B cell (primary cell): ENCODE data around the gene CTDSP2. TPM values are rescaled to one million over a fixed set of nuclear protein-coding genes. Genes with fewer than 3 reads are reported as not detected.

ENCODE experiments used
- ATAC-seq: fragments of 200-7000 bp; cut with Tn5 transposase; one replicate; pipeline ENCODE4 v1.10.0; 2021; ENCODE audit warnings: low read depth, mild to moderate bottlenecking, moderate number of reproducible peaks, moderate library complexity
- CTCF ChIA-PET: fragments of 350-600 bp; sonication (Branson Sonifier 250); formaldehyde crosslinking; loops from one replicate; lab custom pipeline; 2021; ENCODE audit warnings: antibody characterized with exemption, inconsistent platforms; lab: Charles Lee
- POLR2A ChIA-PET: fragments of 350-600 bp; sonication (Branson Sonifier 250); formaldehyde crosslinking; loops from one replicate; lab custom pipeline; 2021; ENCODE audit warnings: antibody characterized with exemption; lab: Charles Lee
- DNase-seq: peaks from one replicate; pipeline ENCODE4 v3.0.0; 2013
- H2AFZ ChIP-seq: 2 replicates; pipeline ENCODE4 v1.6.1; 2012; ENCODE audit warnings: mild to moderate bottlenecking, low read depth, low read length; ENCODE audit not compliant: insufficient read depth, poor library complexity, severe bottlenecking
- H3K27ac ChIP-seq, 2 donors: 1 replicate in 1 of 2; 2 replicates in 1 of 2; pipeline ENCODE4 v1.5.1; 2012 to 2013; ENCODE audit warnings: low read length in 2 of 2, mild to moderate bottlenecking in 2 of 2, moderate library complexity in 1 of 2
- H3K27me3 ChIP-seq, 4 experiments: fragments of 200-600 bp in 1 of 4; sonication (generic) in 1 of 4; replicated peaks in 1 of 4; 1 replicate in 2 of 4; 2 replicates in 2 of 4; pipeline versions ENCODE4 v1.6.1 to v1.7.0; 2013 to 2016; ENCODE audit warnings: low read length in 3 of 4, mild to moderate bottlenecking in 2 of 4, mixed read lengths in 1 of 4, moderate library complexity in 1 of 4; ENCODE audit not compliant: insufficient read depth in 4 of 4, control insufficient read depth in 3 of 4; ENCODE audit errors: control extremely low read depth in 1 of 4
- H3K36me3 ChIP-seq, 2 experiments: replicated peaks in 1 of 2; 1 replicate in 1 of 2; 2 replicates in 1 of 2; pipeline versions ENCODE4 v1.6.1 to v1.7.1; 2013; ENCODE audit warnings: low read length in 1 of 2; ENCODE audit not compliant: insufficient read depth in 2 of 2, control insufficient read depth in 1 of 2; ENCODE audit errors: control extremely low read depth in 1 of 2, extremely low read depth in 1 of 2
- H3K4me1 ChIP-seq, 2 donors: fragments of 200-600 bp in 1 of 2; sonication (generic) in 1 of 2; 1 replicate in 1 of 2; 2 replicates in 1 of 2; pipeline versions ENCODE4 v1.5.1 to v1.6.1; 2013 to 2017; ENCODE audit warnings: low read length in 2 of 2; ENCODE audit not compliant: control insufficient read depth in 2 of 2, insufficient read depth in 2 of 2
- H3K4me2 ChIP-seq: replicated peaks from 2 replicates; pipeline ENCODE3; 2012; ENCODE audit warnings: mild to moderate bottlenecking, low read depth, low read length; ENCODE audit not compliant: poor library complexity, severe bottlenecking
- H3K4me3 ChIP-seq, 5 experiments: fragments of 200-600 bp in 1 of 5; sonication (generic) in 1 of 5; 1 replicate in 3 of 5; 2 replicates in 2 of 5; pipeline versions ENCODE4 v1.5.1 to v1.7.0; 2011 to 2016; ENCODE audit warnings: low read length in 4 of 5, mild to moderate bottlenecking in 4 of 5, low read depth in 2 of 5, control low read depth in 1 of 5, moderate library complexity in 1 of 5; ENCODE audit not compliant: insufficient read depth in 1 of 5; ENCODE audit errors: control extremely low read depth in 1 of 5, extremely low read depth in 1 of 5
- H3K79me2 ChIP-seq: fragments of 200-600 bp; sonication (generic); one replicate; pipeline ENCODE4 v1.6.0; 2016; ENCODE audit warnings: low read length; ENCODE audit not compliant: control insufficient read depth, insufficient read depth
- H3K9ac ChIP-seq: fragments of 200-600 bp; sonication (generic); 2 replicates; pipeline ENCODE4 v1.6.1; 2017; ENCODE audit warnings: mild to moderate bottlenecking, low read length, moderate library complexity
- H3K9me3 ChIP-seq, 3 donors: one replicate each; pipeline versions ENCODE4 v1.6.1 to v1.7.1; 2013; ENCODE audit warnings: low read length in 2 of 3; ENCODE audit not compliant: control insufficient read depth in 2 of 3, insufficient read depth in 1 of 3; ENCODE audit errors: control extremely low read depth in 1 of 3
- H4K20me1 ChIP-seq: 2 replicates; pipeline ENCODE4 v1.6.0; 2012; ENCODE audit warnings: mild to moderate bottlenecking, low read length; ENCODE audit not compliant: insufficient read depth, control insufficient read depth, poor library complexity, severe bottlenecking
- H3K27ac Mint-ChIP-seq: one replicate; pipeline ENCODE4 v1.8.0; 2021; ENCODE audit warnings: mixed read lengths
- H3K27me3 Mint-ChIP-seq: one replicate; pipeline ENCODE4 v1.8.0; 2021; ENCODE audit warnings: mixed read lengths
- H3K4me1 Mint-ChIP-seq: one replicate; pipeline ENCODE4 v1.8.0; 2021; ENCODE audit warnings: mixed read lengths
- H3K4me3 Mint-ChIP-seq: one replicate; pipeline ENCODE4 v1.8.0; 2021; ENCODE audit warnings: mixed read lengths
- H3K9me3 Mint-ChIP-seq: one replicate; pipeline ENCODE4 v1.8.0; 2022; ENCODE audit warnings: mixed read lengths; ENCODE audit not compliant: insufficient read depth
- EZH2 ChIP-seq: IDR thresholded peaks from 2 replicates; pipeline ENCODE4 v1.6.1; 2012; ENCODE audit warnings: borderline replicate concordance, low read depth, mild to moderate bottlenecking, moderate library complexity, low read length; ENCODE audit not compliant: insufficient read depth, poor library complexity, severe bottlenecking
- WGBS: methylation state at CpG from one replicate; pipeline ENCODE4 v1.1.5; 2013; ENCODE audit warnings: missing lambda C conversion rate; ENCODE audit not compliant: insufficient coverage; 5-methylcytosine and 5-hydroxymethylcytosine counted together
- intact Hi-C: fragments of 100-400 bp; cut with micrococcal nuclease; formaldehyde crosslinking; loops from one replicate; pipeline ENCODE4 v1.10.0; 2022
- polyA plus RNA-seq: library from polyadenylated mRNA; depleted of rRNA; stranded (reverse); fragments of >200 nt; gene quantifications from 2 replicates; pipeline ENCODE4 v1.2.3, GENCODE V29; 2012
- total RNA-seq, 2 donors: library from RNA; stranded (reverse); fragments of 120-200 nt in 1 of 2; gene quantifications; 1 replicate in 1 of 2; 2 replicates in 1 of 2; pipeline versions ENCODE4 v1.2.3 to v1.2.4, GENCODE V29; 2013 to 2022
- TF ChIP-seq, protein P1 (sequence below): fragments of 200-600 bp; IDR thresholded peaks from one replicate; pipeline ENCODE4 v1.8.0; 2022; ENCODE audit warnings: antibody characterized with exemption, mild to moderate bottlenecking

CTDSP2 gene
- total and polyA plus RNA-seq, 2 donors (not counting 1 experiment from before 2014, with no cell fraction given): 99.1 to 209 TPM

DNA sequence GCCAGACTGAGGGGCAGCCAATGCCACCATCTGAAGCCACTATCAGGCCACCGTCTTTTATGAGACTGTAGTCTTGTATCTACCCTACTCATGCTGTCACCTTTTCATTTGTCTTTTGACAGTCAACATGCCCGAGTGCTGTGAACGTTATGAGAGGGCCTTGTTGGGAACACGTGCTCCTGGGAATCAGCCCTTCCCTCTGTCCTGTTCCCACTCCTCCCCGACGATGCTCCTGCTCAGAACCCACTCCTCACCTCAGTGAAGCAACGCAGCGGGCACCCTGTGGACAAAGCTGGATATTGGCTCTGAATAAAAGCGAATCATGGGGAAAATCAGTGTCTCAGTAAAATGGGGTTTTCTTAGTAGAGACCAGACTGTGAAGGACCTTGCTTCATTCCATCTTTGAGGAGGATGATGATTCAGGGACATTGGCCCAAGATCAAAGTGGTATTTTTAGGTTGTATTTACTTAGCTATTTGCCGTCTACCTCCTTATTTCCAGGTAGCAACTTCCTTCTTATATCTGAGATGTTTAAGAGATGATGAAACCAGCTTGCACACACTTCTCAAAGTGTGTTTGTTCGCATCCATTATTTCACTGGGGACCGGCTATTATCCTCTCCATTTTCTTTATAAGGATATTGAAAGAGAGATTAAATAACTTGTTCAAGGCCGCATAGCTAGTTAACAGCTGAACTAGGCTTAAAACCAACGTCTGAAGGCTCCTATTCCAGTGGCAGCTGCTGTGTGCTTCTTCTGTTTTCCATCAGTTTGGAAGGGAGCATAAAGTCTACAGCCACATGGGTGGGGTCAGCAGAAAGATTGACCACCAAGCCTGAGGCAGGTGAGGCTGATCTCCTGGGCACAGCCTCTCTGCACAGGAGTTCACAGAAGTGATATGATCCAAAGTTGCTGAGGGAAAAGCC lies 43.9 kb upstream of the CTDSP2 start:
- no peaks in the 10 kb centered on the region for H3K27me3 Mint-ChIP-seq
- Histone ChIP-seq H3K4me2 (no peak overlapping the region), H3K79me2 (no peaks in the 10 kb centered on the region), H3K27ac (no peak overlapping the region), H4K20me1 (no peaks in the 10 kb centered on the region), H3K4me1 (peaks cover 13 to 23% of the 10 kb centered on the region in 2 donors), H3K4me3 (no peak overlapping the region), H3K9me3 (peaks cover 0 to 3% (median 0%) of the 10 kb centered on the region in 3 donors), H3K9ac (no peak overlapping the region), H3K27me3 (peaks cover 0 to 4% (median 0%) of the 10 kb centered on the region in 4 experiments), H2AFZ (no peak overlapping the region), H3K36me3 (no peaks in the 10 kb centered on the region)
- POLR2A ChIA-PET: no interaction called here
- CTCF ChIA-PET: interaction anchor here (1.1 to 1.9 kb wide), 2 partner anchors 87 to 131 kb away, joined by 3 to 7 read pairs; no protein-coding TSS in a partner anchor
- TF ChIP-seq, protein P1, sequence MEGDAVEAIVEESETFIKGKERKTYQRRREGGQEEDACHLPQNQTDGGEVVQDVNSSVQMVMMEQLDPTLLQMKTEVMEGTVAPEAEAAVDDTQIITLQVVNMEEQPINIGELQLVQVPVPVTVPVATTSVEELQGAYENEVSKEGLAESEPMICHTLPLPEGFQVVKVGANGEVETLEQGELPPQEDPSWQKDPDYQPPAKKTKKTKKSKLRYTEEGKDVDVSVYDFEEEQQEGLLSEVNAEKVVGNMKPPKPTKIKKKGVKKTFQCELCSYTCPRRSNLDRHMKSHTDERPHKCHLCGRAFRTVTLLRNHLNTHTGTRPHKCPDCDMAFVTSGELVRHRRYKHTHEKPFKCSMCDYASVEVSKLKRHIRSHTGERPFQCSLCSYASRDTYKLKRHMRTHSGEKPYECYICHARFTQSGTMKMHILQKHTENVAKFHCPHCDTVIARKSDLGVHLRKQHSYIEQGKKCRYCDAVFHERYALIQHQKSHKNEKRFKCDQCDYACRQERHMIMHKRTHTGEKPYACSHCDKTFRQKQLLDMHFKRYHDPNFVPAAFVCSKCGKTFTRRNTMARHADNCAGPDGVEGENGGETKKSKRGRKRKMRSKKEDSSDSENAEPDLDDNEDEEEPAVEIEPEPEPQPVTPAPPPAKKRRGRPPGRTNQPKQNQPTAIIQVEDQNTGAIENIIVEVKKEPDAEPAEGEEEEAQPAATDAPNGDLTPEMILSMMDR: no peak
- TF ChIP-seq EZH2: no peak
- H3K4me3 Mint-ChIP-seq: no peak overlapping the region
- H3K9me3 Mint-ChIP-seq: no peaks in the 10 kb centered on the region
- no peak overlapping the region for H3K27ac Mint-ChIP-seq
- ATAC-seq (no peak), DNase-seq (no peak)
- peaks cover 27% of the 10 kb centered on the region for H3K4me1 Mint-ChIP-seq
- intact Hi-C loops: no loop called here
- 86% methylated on average over 6 of the region's 14 CpGs for WGBS

DNA sequence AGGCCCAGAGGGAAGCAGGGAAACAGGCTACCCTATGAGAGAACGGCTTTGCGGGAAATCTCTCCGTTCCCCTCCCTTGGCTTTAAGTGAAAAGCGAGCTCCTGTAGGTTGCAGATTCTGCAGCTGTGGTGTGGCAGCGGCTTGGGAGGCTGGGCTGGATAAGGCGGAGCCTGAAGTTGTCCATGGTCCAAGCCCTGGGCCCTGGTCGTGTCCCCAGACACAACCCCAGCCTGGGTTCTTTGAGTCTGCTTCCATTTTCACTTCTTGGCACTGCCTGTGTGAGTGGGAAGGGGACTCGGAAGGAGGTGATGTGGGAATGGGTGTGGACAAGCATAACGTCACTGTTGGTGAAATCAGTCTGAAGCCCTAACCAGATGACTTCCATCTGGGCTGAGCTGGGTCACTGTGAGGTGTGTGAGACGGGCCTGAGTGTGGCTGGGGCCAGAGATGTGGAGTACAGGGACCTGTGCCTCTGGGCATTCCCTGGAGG lies 43.0 kb upstream of the CTDSP2 start:
- POLR2A ChIA-PET: no interaction called here

More for the DNA sequence above, 43.0 kb upstream of the CTDSP2 start:
- TF ChIP-seq, protein P1: no peak
- TF ChIP-seq EZH2: no peak
- no peak overlapping the region for H3K4me2 ChIP-seq
- H3K9ac ChIP-seq: no peak overlapping the region
- H4K20me1 ChIP-seq: no peaks in the 10 kb centered on the region
- peaks cover 0 to 4% (median 0%) of the 10 kb centered on the region in 4 experiments for H3K27me3 ChIP-seq
- ATAC-seq: no peak
- Mint-ChIP-seq H3K4me1 (peaks cover 18% of the 10 kb centered on the region), H3K27me3 (no peaks in the 10 kb centered on the region), H3K9me3 (no peaks in the 10 kb centered on the region), H3K4me3 (no peak overlapping the region), H3K27ac (no peak overlapping the region)
- no peak overlapping the region for H3K27ac ChIP-seq
- no peak for DNase-seq
- H3K4me1 ChIP-seq: peaks cover 4 to 14% of the 10 kb centered on the region in 2 donors
- CTCF ChIA-PET: interaction anchor here (0.6 to 1.9 kb wide), 3 partner anchors 38 to 130 kb away, joined by 3 to 7 read pairs (median 3); no protein-coding TSS in a partner anchor
- H3K36me3 ChIP-seq: no peaks in the 10 kb centered on the region
- H2AFZ ChIP-seq: no peak overlapping the region
- no peak overlapping the region for H3K4me3 ChIP-seq
- intact Hi-C loops: no loop called here
- H3K9me3 ChIP-seq: peaks cover 0 to 10% (median 5%) of the 10 kb centered on the region in 3 donors
- WGBS: 97% methylated on average over 10 of the region's 10 CpGs
- H3K79me2 ChIP-seq: no peaks in the 10 kb centered on the region
